Skeletal muscle satellite cell (primary cell): ENCODE measurements around the gene KRT35.

Experiments
- H3K27me3 ChIP-seq: 2 replicates; pipeline ENCODE4 v1.7.0; 2013; ENCODE audit warnings: low read length; ENCODE audit not compliant: control insufficient read depth, insufficient read depth
- H3K36me3 ChIP-seq: 2 replicates; pipeline ENCODE4 v1.7.0; 2013; ENCODE audit warnings: mild to moderate bottlenecking, control low read depth, low read length; ENCODE audit not compliant: insufficient read depth
- H3K4me1 ChIP-seq: 2 replicates; pipeline ENCODE4 v1.7.0; 2013; ENCODE audit warnings: low read length; ENCODE audit not compliant: control insufficient read depth, insufficient read depth
- H3K4me2 ChIP-seq: 2 replicates; pipeline ENCODE4 v1.7.0; 2013; ENCODE audit warnings: mild to moderate bottlenecking, low read length
- H3K4me3 ChIP-seq: 2 replicates; pipeline ENCODE4 v1.7.0; 2013; ENCODE audit warnings: low read length
- H3K9ac ChIP-seq: 2 replicates; pipeline ENCODE4 v1.7.0; 2013; ENCODE audit warnings: mild to moderate bottlenecking, low read depth, low read length, moderate library complexity
- H3K9me3 ChIP-seq: replicated peaks from 2 replicates; pipeline ENCODE4 v1.7.0; 2013; ENCODE audit warnings: mild to moderate bottlenecking, control low read depth, low read length

Gene KRT35

GRCh38 chr17:41510251-41511065, 29.5 kb upstream of the KRT35 start:
- Histone ChIP-seq H3K4me2 (no peak overlapping the region), H3K36me3 (no peaks in the 10 kb centered on the region), H3K4me1 (no peaks in the 10 kb centered on the region), H3K27me3 (peaks cover 18% of the 10 kb centered on the region), H3K4me3 (no peak overlapping the region), H3K9ac (no peak overlapping the region), H3K9me3 (no peaks in the 10 kb centered on the region)

GRCh38 chr17:41507315-41507880, 26.4 kb upstream of the KRT35 start:
- no peaks in the 10 kb centered on the region for H3K36me3 ChIP-seq
- no peak overlapping the region for H3K4me2 ChIP-seq
- H3K9me3 ChIP-seq: no peaks in the 10 kb centered on the region
- H3K9ac ChIP-seq: no peak overlapping the region
- H3K4me1 ChIP-seq: no peaks in the 10 kb centered on the region
- no peak overlapping the region for H3K4me3 ChIP-seq
- H3K27me3 ChIP-seq: peaks cover 14% of the 10 kb centered on the region

GRCh38 chr17:41505809-41506767, 25.1 kb upstream of the KRT35 start:
- H3K27me3 ChIP-seq: peaks cover 14% of the 10 kb centered on the region
- no peak overlapping the region for H3K4me2 ChIP-seq
- no peaks in the 10 kb centered on the region for H3K36me3 ChIP-seq
- H3K9me3 ChIP-seq: no peaks in the 10 kb centered on the region
- H3K4me1 ChIP-seq: no peaks in the 10 kb centered on the region
- no peak overlapping the region for H3K4me3 ChIP-seq
- H3K9ac ChIP-seq: no peak overlapping the region

- Histone ChIP-seq H3K9me3 (no peaks in the 10 kb centered on the region), H3K36me3 (no peaks in the 10 kb centered on the region), H3K27me3 (peaks cover 12% of the 10 kb centered on the region), H3K9ac (no peak within 1 kb of the TSS), H3K4me2 (no peak within 1 kb of the TSS), H3K4me1 (peaks cover 5% of the 10 kb centered on the region), H3K4me3 (no peak within 1 kb of the TSS)
These were observed 24.3 kb upstream of the KRT35 start, which contains the start of gene KRT13 for GRCh38 chr17:41505007-41505808. Gene KRT13 (minus strand): TSS chr17:41505612. CDS start chr17:41505550, 62 bp downstream.

- H3K4me1 ChIP-seq: peaks cover 13% of the 10 kb centered on the region
- H3K9me3 ChIP-seq: no peaks in the 10 kb centered on the region
- H3K4me2 ChIP-seq: no peak overlapping the region
- H3K36me3 ChIP-seq: no peaks in the 10 kb centered on the region
- no peak overlapping the region for H3K9ac ChIP-seq
- no peak overlapping the region for H3K4me3 ChIP-seq
- H3K27me3 ChIP-seq: peaks cover 10% of the 10 kb centered on the region
These were observed 23.5 kb upstream of the KRT35 start for GRCh38 chr17:41504246-41504977.

GRCh38 chr17:41503202-41503601, 22.3 kb upstream of the KRT35 start:
- H3K4me1 ChIP-seq: peaks cover 14% of the 10 kb centered on the region
- H3K4me2 ChIP-seq: no peak overlapping the region
- H3K9ac ChIP-seq: no peak overlapping the region
- H3K4me3 ChIP-seq: no peak overlapping the region
- peaks cover 7% of the 10 kb centered on the region for H3K27me3 ChIP-seq
- no peaks in the 10 kb centered on the region for H3K36me3 ChIP-seq
- no peaks in the 10 kb centered on the region for H3K9me3 ChIP-seq

GRCh38 chr17:41500131-41500911, 19.4 kb upstream of the KRT35 start:
- no peak overlapping the region for H3K9ac ChIP-seq
- H3K9me3 ChIP-seq: no peaks in the 10 kb centered on the region
- H3K4me3 ChIP-seq: no peak overlapping the region
- peaks cover 22% of the 10 kb centered on the region for H3K4me1 ChIP-seq
- no peaks in the 10 kb centered on the region for H3K27me3 ChIP-seq
- H3K4me2 ChIP-seq: peak overlapping the region; percentile 1
- H3K36me3 ChIP-seq: no peaks in the 10 kb centered on the region

GRCh38 chr17:41499714-41500113, 18.8 kb upstream of the KRT35 start:
- peaks cover 24% of the 10 kb centered on the region for H3K4me1 ChIP-seq
- H3K36me3 ChIP-seq: no peaks in the 10 kb centered on the region
- no peaks in the 10 kb centered on the region for H3K9me3 ChIP-seq
- H3K27me3 ChIP-seq: no peaks in the 10 kb centered on the region
- H3K4me2 ChIP-seq: peak overlapping the region; percentile 1
- H3K9ac ChIP-seq: no peak overlapping the region
- no peak overlapping the region for H3K4me3 ChIP-seq

- H3K36me3 ChIP-seq: no peaks in the 10 kb centered on the region
- H3K27me3 ChIP-seq: no peaks in the 10 kb centered on the region
- no peak overlapping the region for H3K4me3 ChIP-seq
- no peak overlapping the region for H3K9ac ChIP-seq
- no peaks in the 10 kb centered on the region for H3K9me3 ChIP-seq
- no peak overlapping the region for H3K4me2 ChIP-seq
- peaks cover 30% of the 10 kb centered on the region for H3K4me1 ChIP-seq
These were observed 17.3 kb upstream of the KRT35 start for GRCh38 chr17:41498276-41498675.
